H1 (cell line): ENCODE measurements around the gene ITFG2. TPM values are rescaled to one million over a fixed set of nuclear protein-coding genes. Genes with fewer than 3 reads are reported as not detected.

ENCODE experiments used
- CTCF ChIA-PET: fragments of 300-600 bp; sonication (Branson Sonifier 250); formaldehyde crosslinking; loops from one replicate; lab custom pipeline; 2021; ENCODE audit not compliant: partially characterized antibody; lab: Charles Lee
- POLR2A ChIA-PET: fragments of 300-600 bp; sonication (Branson Sonifier 250); formaldehyde crosslinking; loops from one replicate; lab custom pipeline; 2021; ENCODE audit warnings: inconsistent platforms; ENCODE audit not compliant: partially characterized antibody; lab: Charles Lee
- DNase-seq, 2 experiments: peaks; one replicate each; pipeline versions ENCODE4 v3.0.0 to v3.0.0-alpha.2; 2010 to 2022; ENCODE audit warnings: low spot score in 2 of 2, low read depth in 1 of 2, mixed read lengths in 1 of 2
- FAIRE-seq: peaks from 2 replicates; lab custom pipeline; 2011; peaks lifted over from hg19 to GRCh38; lab: Jason Lieb, UNC
- H2AFZ ChIP-seq: 2 replicates; pipeline ENCODE4 v1.8.1; 2012; ENCODE audit warnings: low read length, inconsistent platforms
- H2AK5ac ChIP-seq: 2 replicates; pipeline ENCODE4 v1.6.1; 2013; ENCODE audit warnings: low read depth, low read length
- H2BK120ac ChIP-seq: replicated peaks from 2 replicates; pipeline ENCODE3; 2013; ENCODE audit warnings: low read depth, low read length, inconsistent platforms
- H2BK12ac ChIP-seq: 2 replicates; pipeline ENCODE4 v1.6.1; 2013; ENCODE audit warnings: low read depth, low read length
- H2BK15ac ChIP-seq: 2 replicates; pipeline ENCODE4 v1.6.1; 2013; ENCODE audit warnings: low read length
- H2BK20ac ChIP-seq: 2 replicates; pipeline ENCODE4 v1.6.1; 2013; ENCODE audit warnings: low read length
- H2BK5ac ChIP-seq: 2 replicates; pipeline ENCODE4 v1.6.1; 2013; ENCODE audit warnings: low read depth, low read length
- H3K14ac ChIP-seq: 2 replicates; pipeline ENCODE4 v1.6.1; 2013; ENCODE audit warnings: inconsistent platforms; ENCODE audit not compliant: insufficient read length
- H3K18ac ChIP-seq: 2 replicates; pipeline ENCODE4 v1.6.1; 2013; ENCODE audit warnings: low read length; ENCODE audit errors: extremely low read depth
- H3K23ac ChIP-seq: 2 replicates; pipeline ENCODE4 v1.6.1; 2013; ENCODE audit warnings: inconsistent platforms; ENCODE audit not compliant: insufficient read length
- H3K23me2 ChIP-seq: 2 replicates; pipeline ENCODE4 v1.6.1; 2013; ENCODE audit warnings: low read depth, low read length
- H3K27ac ChIP-seq: 2 replicates; pipeline ENCODE4 v1.6.1; 2011; ENCODE audit warnings: low read depth, low read length, inconsistent platforms
- H3K27me3 ChIP-seq, 4 experiments: replicated peaks in 1 of 4; 1 replicate in 1 of 4; 2 replicates in 3 of 4; pipeline versions ENCODE4 v1.6.1 to v1.8.1; 2011 to 2013; ENCODE audit warnings: low read length in 3 of 4, mild to moderate bottlenecking in 3 of 4, inconsistent platforms in 2 of 4, mixed read lengths in 2 of 4, moderate library complexity in 1 of 4; ENCODE audit not compliant: control insufficient read depth in 3 of 4, insufficient read depth in 3 of 4; ENCODE audit errors: extremely low read depth in 1 of 4
- H3K36me3 ChIP-seq, 4 experiments: 2 replicates each; pipeline versions ENCODE4 v1.6.1 to v1.8.1; 2011 to 2013; ENCODE audit warnings: mild to moderate bottlenecking in 4 of 4, low read length in 3 of 4, moderate library complexity in 2 of 4, control low read depth in 1 of 4, inconsistent platforms in 1 of 4; ENCODE audit not compliant: insufficient read depth in 4 of 4, control insufficient read depth in 2 of 4
- H3K4ac ChIP-seq: replicated peaks from 2 replicates; pipeline ENCODE3; 2013; ENCODE audit warnings: low read length, low read depth, mixed read lengths, inconsistent platforms; ENCODE audit not compliant: insufficient read length
- H3K4me1 ChIP-seq, 4 experiments: replicated peaks in 1 of 4; 1 replicate in 1 of 4; 2 replicates in 3 of 4; pipeline versions ENCODE4 v1.6.1 to v1.8.1; 2011 to 2013; ENCODE audit warnings: low read length in 3 of 4, inconsistent platforms in 2 of 4, mixed read lengths in 1 of 4; ENCODE audit not compliant: insufficient read depth in 4 of 4, control insufficient read depth in 3 of 4
- H3K4me2 ChIP-seq, 2 experiments: 2 replicates each; pipeline versions ENCODE4 v1.6.1 to v1.8.1; 2011 to 2013; ENCODE audit warnings: low read depth in 2 of 2, low read length in 2 of 2, control low read depth in 1 of 2, inconsistent platforms in 1 of 2, mild to moderate bottlenecking in 1 of 2; ENCODE audit not compliant: insufficient read depth in 1 of 2
- H3K4me3 ChIP-seq, 4 experiments: fragments of 200-600, 300-600 bp in 1 of 4; sonication (generic), shearing (Covaris generic), sonication (Bioruptor Twin) in 1 of 4; 2 replicates each; pipeline versions ENCODE4 v1.5.1 to v1.8.1; 2011 to 2016; ENCODE audit warnings: low read length in 4 of 4, low read depth in 3 of 4, control low read depth in 2 of 4, inconsistent platforms in 2 of 4, mild to moderate bottlenecking in 2 of 4, mixed read lengths in 1 of 4, moderate library complexity in 1 of 4; ENCODE audit not compliant: insufficient read depth in 2 of 4; ENCODE audit errors: extremely low read depth in 1 of 4
- H3K56ac ChIP-seq: replicated peaks from 2 replicates; pipeline ENCODE3; 2013; ENCODE audit warnings: low read depth, mild to moderate bottlenecking, mixed read lengths, low read length, inconsistent platforms; ENCODE audit not compliant: insufficient read length
- H3K79me1 ChIP-seq: 2 replicates; pipeline ENCODE4 v1.6.1; 2013; ENCODE audit warnings: low read depth, low read length, control low read depth
- H3K79me2 ChIP-seq, 2 experiments: 2 replicates each; pipeline versions ENCODE4 v1.6.1 to v1.8.1; 2012 to 2013; ENCODE audit warnings: low read length in 2 of 2, mild to moderate bottlenecking in 2 of 2, inconsistent platforms in 1 of 2; ENCODE audit not compliant: insufficient read depth in 2 of 2, control insufficient read depth in 1 of 2
- H3K9ac ChIP-seq, 4 experiments: replicated peaks in 1 of 4; 1 replicate in 1 of 4; 2 replicates in 3 of 4; pipeline versions ENCODE4 v1.6.1 to v1.8.1; 2011 to 2013; ENCODE audit warnings: low read depth in 3 of 4, low read length in 3 of 4, control low read depth in 2 of 4, mild to moderate bottlenecking in 2 of 4, moderate library complexity in 2 of 4, inconsistent platforms in 1 of 4; ENCODE audit errors: extremely low read depth in 1 of 4
- H3K9me3 ChIP-seq, 2 experiments: 2 replicates each; pipeline versions ENCODE4 v1.6.1 to v1.8.1; 2012 to 2013; ENCODE audit warnings: mild to moderate bottlenecking in 2 of 2, moderate library complexity in 2 of 2, control low read depth in 1 of 2, inconsistent platforms in 1 of 2, low read depth in 1 of 2, low read length in 1 of 2, mixed read lengths in 1 of 2; ENCODE audit not compliant: insufficient read depth in 2 of 2
- H4K20me1 ChIP-seq, 2 experiments: replicated peaks in 1 of 2; 2 replicates each; pipeline versions ENCODE3 to v1.8.1; 2011 to 2013; ENCODE audit warnings: inconsistent platforms in 2 of 2, low read length in 2 of 2, mild to moderate bottlenecking in 1 of 2; ENCODE audit not compliant: insufficient read depth in 2 of 2, control insufficient read depth in 1 of 2
- H4K5ac ChIP-seq: 2 replicates; pipeline ENCODE4 v1.6.1; 2013; ENCODE audit warnings: low read length, low read depth, mixed read lengths, inconsistent platforms; ENCODE audit not compliant: insufficient read length
- H4K8ac ChIP-seq: 2 replicates; pipeline ENCODE4 v1.8.0; 2013; ENCODE audit warnings: mild to moderate bottlenecking, moderate library complexity, low read length, inconsistent platforms; ENCODE audit not compliant: insufficient read depth; ENCODE audit errors: extremely low read depth
- H4K91ac ChIP-seq: replicated peaks from 2 replicates; pipeline ENCODE3; 2013; ENCODE audit warnings: low read length, mixed read lengths, inconsistent platforms; ENCODE audit not compliant: insufficient read length
- CHD2 ChIP-seq: IDR thresholded peaks from 2 replicates; pipeline ENCODE4 v1.6.1; 2012; ENCODE audit warnings: low read length, improper control_type of control experiment
- EGR1 ChIP-seq: IDR thresholded peaks from 2 replicates; pipeline ENCODE4 v1.6.1; 2011; ENCODE audit warnings: low read depth, low read length, borderline replicate concordance
- WGBS, 2 experiments: shearing (Covaris generic) in 1 of 2; methylation state at CpG; one replicate each; pipeline versions ENCODE4 v1.1.6 to v1.1.7; 2013 to 2015; ENCODE audit warnings: low lambda C conversion rate in 2 of 2, mixed read lengths in 2 of 2, inconsistent platforms in 1 of 2, low coverage in 1 of 2, missing lambda C conversion rate in 1 of 2; ENCODE audit not compliant: insufficient replicate concordance in 2 of 2, insufficient coverage in 1 of 2, insufficient read length in 1 of 2; ENCODE audit errors: extremely low coverage in 1 of 2, missing lambda C conversion rate in 1 of 2; 5-methylcytosine and 5-hydroxymethylcytosine counted together
- polyA plus RNA-seq, 7 experiments: library from polyadenylated mRNA; depleted of rRNA in 3 of 7; stranded (reverse) in 5 of 7; unstranded in 2 of 7; fragments of >200 nt in 5 of 7; fragments of 200-250 nt in 2 of 7; gene quantifications; 1 replicate in 5 of 7; 2 replicates in 1 of 7; 4 replicates in 1 of 7; pipeline versions ENCODE4 v1.2.1 to v1.2.3, GENCODE V29; 2011 to 2013; ENCODE audit warnings: missing spikeins in 2 of 7, mixed read lengths in 2 of 7
- total RNA-seq: library from RNA; stranded (reverse); fragmentation: NEBNext Ultra II Directional; extraction: Animal tissue kit (Norgen Biotek cat#: 25700); gene quantifications from 2 replicates; pipeline ENCODE4 v1.2.1, GENCODE V29; 2021
- TF ChIP-seq, protein P1 (sequence below): IDR thresholded peaks from 2 replicates; pipeline ENCODE4 v1.6.1; 2012; ENCODE audit warnings: inconsistent platforms

The ITFG2 gene
- total and polyA plus RNA-seq, 2 of the 8 experiments (the other 6 are each of a cell fraction or from before 2014, with no cell fraction given), result 15.0 to 22.9 TPM

DNA sequence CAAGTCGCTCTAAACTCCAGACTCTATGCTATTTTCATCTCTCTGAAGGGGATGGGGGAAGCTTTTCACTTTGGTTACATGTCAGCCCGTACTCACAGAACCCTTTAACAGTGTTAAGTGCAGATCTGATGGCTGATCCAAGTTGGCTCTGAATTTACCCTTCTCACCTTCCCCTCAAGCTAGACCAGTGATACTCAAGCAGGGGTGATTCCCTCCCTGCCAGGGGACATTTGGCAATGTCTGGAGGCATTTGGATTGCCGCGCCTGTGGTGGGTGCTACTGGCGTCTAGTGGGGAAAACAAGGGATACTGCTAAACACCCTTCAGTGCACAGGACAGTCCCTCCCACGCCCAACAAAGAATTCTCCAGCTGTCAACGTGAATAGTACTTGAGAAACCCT is 50.4 kb downstream of the ITFG2 start:
- Histone ChIP-seq H2BK12ac (no peak overlapping the region), H3K9ac (no peak overlapping the region), H2AK5ac (no peak overlapping the region), H3K27ac (no peak overlapping the region), H4K91ac (no peak overlapping the region), H2BK120ac (no peak overlapping the region), H4K8ac (no peak overlapping the region), H3K14ac (no peak overlapping the region), H3K23me2 (no peaks in the 10 kb centered on the region), H4K5ac (no peak overlapping the region), H3K56ac (no peak overlapping the region), H4K20me1 (peaks cover 0 to 7% of the 10 kb centered on the region in 2 experiments), H3K27me3 (no peaks in the 10 kb centered on the region), H3K4ac (no peak overlapping the region), H3K18ac (no peak overlapping the region), H3K79me2 (no peaks in the 10 kb centered on the region), H3K9me3 (no peaks in the 10 kb centered on the region), H3K79me1 (no peaks in the 10 kb centered on the region), H2BK20ac (no peak overlapping the region), H2BK5ac (no peak overlapping the region), H3K23ac (no peak overlapping the region), H3K4me2 (no peak overlapping the region), H2AFZ (no peak overlapping the region), H3K4me3 (no peak overlapping the region), H3K36me3 (peaks cover 25 to 80% (median 63%) of the 10 kb centered on the region in 4 experiments), H2BK15ac (no peak overlapping the region), H3K4me1 (no peaks in the 10 kb centered on the region)
- 92% methylated on average over 7 of the region's 7 CpGs; no CpG with 5 or more reads in 1 of the 2 experiments for WGBS, 2 experiments
- FAIRE-seq (no peak), DNase-seq (no peak)
- ChIA-PET CTCF (interaction anchor here (0.6 to 4.0 kb wide), 7 partner anchors 9 to 179 kb away, joined by 3 to 20 read pairs (median 5); no protein-coding TSS in a partner anchor), POLR2A (interaction anchor here (0.7 to 0.8 kb wide), 2 partner anchors 26 to 34 kb away, joined by 3 read pairs; no protein-coding TSS in a partner anchor)
- TF ChIP-seq CHD2 (no peak), EGR1 (no peak)
- TF ChIP-seq, protein P1, sequence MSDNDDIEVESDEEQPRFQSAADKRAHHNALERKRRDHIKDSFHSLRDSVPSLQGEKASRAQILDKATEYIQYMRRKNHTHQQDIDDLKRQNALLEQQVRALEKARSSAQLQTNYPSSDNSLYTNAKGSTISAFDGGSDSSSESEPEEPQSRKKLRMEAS, result no peak
